Right lobe of liver (tissue), 6 donors: ENCODE results near the gene CYP2D6. TPM values are rescaled to one million over a fixed set of nuclear protein-coding genes. Genes with fewer than 3 reads are reported as not detected.
"Not testable (repeated sequence)": the region's sequence is repeated elsewhere in the genome, so short reads cannot be mapped to it uniquely, and the experiment has no call there.

Source experiments
- ATAC-seq, 4 donors: fragments of 200-7000 bp; cut with Tn5 transposase; one replicate each; pipeline ENCODE4 v1.9.1; 2020; ENCODE audit warnings: mild to moderate bottlenecking in 4 of 4, moderate library complexity in 4 of 4
- DNase-seq, 3 donors: peaks; one replicate each; pipeline ENCODE4 v3.0.0-alpha.2; 2020
- H3K27ac ChIP-seq, 3 donors: fragments of 200-600 bp; one replicate each; pipeline ENCODE4 v1.8.0; 2022
- H3K27me3 ChIP-seq, 2 donors: fragments of 200-600 bp; one replicate each; pipeline ENCODE4 v1.8.0; 2022
- H3K36me3 ChIP-seq, 4 donors: fragments of 200-600 bp; sonication (generic) in 1 of 4; one replicate each; pipeline versions ENCODE4 v1.5.1 to v1.8.0; 2017 to 2022; ENCODE audit warnings: control low read depth in 1 of 4
- H3K4me1 ChIP-seq, 4 donors: fragments of 200-600 bp; sonication (generic) in 1 of 4; one replicate each; pipeline versions ENCODE4 v1.5.1 to v1.8.0; 2017 to 2022; ENCODE audit warnings: control low read depth in 1 of 4
- H3K4me3 ChIP-seq, 3 donors: fragments of 200-600 bp; one replicate each; pipeline ENCODE4 v1.8.0; 2022
- H3K9me3 ChIP-seq, 4 donors: fragments of 200-600 bp; sonication (generic) in 1 of 4; one replicate each; pipeline versions ENCODE4 v1.5.1 to v1.8.0; 2017 to 2022; ENCODE audit warnings: control low read depth in 1 of 4
- POLR2A ChIP-seq: fragments of 450-650 bp; IDR thresholded peaks from one replicate; pipeline ENCODE4 v1.6.1; 2017; ENCODE audit warnings: antibody characterized with exemption, mild to moderate bottlenecking
- WGBS: methylation state at CpG from one replicate; pipeline ENCODE4 v1.1.6; 2018; ENCODE audit warnings: low coverage, low lambda C conversion rate; ENCODE audit not compliant: insufficient coverage; ENCODE audit errors: missing lambda C conversion rate; 5-methylcytosine and 5-hydroxymethylcytosine counted together
- intact Hi-C, 2 donors: fragments of 100-400 bp; cut with DNase I; formaldehyde crosslinking; loops; one replicate each; pipeline versions ENCODE4 v1.11.2 to v1.14.1; 2022
- total RNA-seq, 6 experiments: library from RNA; depleted of rRNA in 2 of 6; stranded (reverse); fragments of >200 nt in 2 of 6; fragmentation: NEBNext Ultra II Directional in 3 of 6; extraction: Animal tissue kit (Norgen Biotek cat#: 25700) in 3 of 6; gene quantifications; one replicate each; pipeline versions ENCODE4 v1.1.0 to v1.2.4, GENCODE V29; 2016 to 2023
- TF ChIP-seq, protein P1 (sequence below), 4 donors: fragments of 200-600 bp in 3 of 4; fragments of 450-650 bp in 1 of 4; IDR thresholded peaks; one replicate each; pipeline versions ENCODE4 v1.5.1 to v1.8.0; 2016 to 2022; ENCODE audit warnings: antibody characterized with exemption in 4 of 4, mild to moderate bottlenecking in 2 of 4
- donor health status: DM: no; HTN: yes; CAD: no.
- donor health status: DM: no; HTN: no; CAD: no.
- donor health status: DM: no; HTN: no; CAD: no.
- donor health status: DM: no; HTN: yes; CAD: no.
- donor health status: DM: no; HTN: yes; CAD: no.

Gene CYP2D6
- total RNA-seq, 6 experiments from 2014 or later, result 104 to 400 (median 283) TPM

DNA sequence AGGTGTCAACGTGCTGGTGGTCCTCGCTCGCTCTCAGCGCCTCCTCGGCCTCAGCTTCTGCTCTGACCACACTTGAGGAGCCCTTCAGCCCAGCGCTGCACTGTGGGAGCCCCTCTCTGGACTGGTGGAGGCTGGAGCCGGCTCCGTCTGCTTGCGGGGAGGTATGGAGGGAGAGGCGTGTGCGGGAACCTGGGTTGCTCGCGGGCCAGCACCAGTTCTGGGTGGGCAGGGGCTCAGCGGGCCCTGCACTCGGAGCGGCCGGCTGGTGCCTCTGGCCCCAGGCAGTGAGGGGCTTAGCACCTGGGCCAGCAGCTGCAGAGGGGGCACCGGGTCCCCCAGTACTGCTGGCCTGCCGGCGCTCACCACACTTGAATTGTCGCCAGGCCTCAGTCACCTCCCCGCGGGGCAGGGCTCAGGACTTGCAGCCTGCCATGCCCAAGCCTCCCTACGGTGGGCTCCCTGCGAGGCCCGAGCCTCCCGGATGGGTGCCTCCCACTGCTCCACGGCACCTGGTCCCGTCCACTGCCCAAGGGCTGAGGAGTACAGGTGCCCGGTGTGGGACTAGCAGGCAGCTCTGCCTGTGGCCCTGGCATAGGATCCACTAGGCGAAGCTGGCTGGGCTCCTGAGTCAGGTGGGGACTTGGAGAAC lies 7.6 kb upstream of the CYP2D6 start:
- H3K9me3 ChIP-seq, result no peaks in the 10 kb centered on the region
- DNase-seq, result peak in 1 of 3 donors; percentile 49
- no peak overlapping the region for H3K4me3 ChIP-seq
- TF ChIP-seq POLR2A, result no peak
- TF ChIP-seq, protein P1, sequence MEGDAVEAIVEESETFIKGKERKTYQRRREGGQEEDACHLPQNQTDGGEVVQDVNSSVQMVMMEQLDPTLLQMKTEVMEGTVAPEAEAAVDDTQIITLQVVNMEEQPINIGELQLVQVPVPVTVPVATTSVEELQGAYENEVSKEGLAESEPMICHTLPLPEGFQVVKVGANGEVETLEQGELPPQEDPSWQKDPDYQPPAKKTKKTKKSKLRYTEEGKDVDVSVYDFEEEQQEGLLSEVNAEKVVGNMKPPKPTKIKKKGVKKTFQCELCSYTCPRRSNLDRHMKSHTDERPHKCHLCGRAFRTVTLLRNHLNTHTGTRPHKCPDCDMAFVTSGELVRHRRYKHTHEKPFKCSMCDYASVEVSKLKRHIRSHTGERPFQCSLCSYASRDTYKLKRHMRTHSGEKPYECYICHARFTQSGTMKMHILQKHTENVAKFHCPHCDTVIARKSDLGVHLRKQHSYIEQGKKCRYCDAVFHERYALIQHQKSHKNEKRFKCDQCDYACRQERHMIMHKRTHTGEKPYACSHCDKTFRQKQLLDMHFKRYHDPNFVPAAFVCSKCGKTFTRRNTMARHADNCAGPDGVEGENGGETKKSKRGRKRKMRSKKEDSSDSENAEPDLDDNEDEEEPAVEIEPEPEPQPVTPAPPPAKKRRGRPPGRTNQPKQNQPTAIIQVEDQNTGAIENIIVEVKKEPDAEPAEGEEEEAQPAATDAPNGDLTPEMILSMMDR (IDR thresholded peaks at IDR 0.05), result no peak
- ATAC-seq, result no peak
- peaks cover 0 to 18% (median 7%) of the 10 kb centered on the region in 4 donors for H3K36me3 ChIP-seq
- intact Hi-C loops, result no loop called here
- H3K27ac ChIP-seq, result no peak overlapping the region
- WGBS, result 100% methylated on average over 2 of the region's 31 CpGs
- no peaks in the 10 kb centered on the region for H3K27me3 ChIP-seq
- H3K4me1 ChIP-seq, result no peaks in the 10 kb centered on the region

DNA sequence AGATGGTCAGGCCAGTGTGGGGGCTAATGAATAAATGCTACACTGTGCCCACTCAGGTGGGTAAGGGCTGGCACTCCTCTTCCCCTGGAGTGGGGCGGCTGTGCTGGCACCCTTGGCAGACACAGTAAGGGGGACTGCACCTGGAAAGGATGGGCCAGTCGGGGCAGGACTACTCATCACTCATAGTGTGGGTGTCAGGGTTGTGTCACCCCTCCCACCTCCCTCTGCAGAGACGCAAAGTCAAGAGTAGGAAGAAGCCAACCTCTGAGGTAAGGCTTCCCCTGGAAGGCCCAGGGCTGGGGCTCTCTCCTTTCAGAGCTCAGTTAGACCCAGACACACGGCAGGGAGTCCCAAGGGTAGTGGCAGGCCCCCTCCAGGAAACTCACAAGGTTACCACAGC lies 5.1 kb upstream of the CYP2D6 start:
- intact Hi-C loops, H3K36me3 ChIP-seq, ATAC-seq, H3K27me3 ChIP-seq, H3K4me3 ChIP-seq, DNase-seq, H3K9me3 ChIP-seq, H3K27ac ChIP-seq: not testable (repeated sequence)
- peaks cover 0 to 13% (median 6%) of the 10 kb centered on the region in 4 donors for H3K4me1 ChIP-seq
- WGBS, result no CpG with 5 or more reads among the region's 4 CpGs

DNA sequence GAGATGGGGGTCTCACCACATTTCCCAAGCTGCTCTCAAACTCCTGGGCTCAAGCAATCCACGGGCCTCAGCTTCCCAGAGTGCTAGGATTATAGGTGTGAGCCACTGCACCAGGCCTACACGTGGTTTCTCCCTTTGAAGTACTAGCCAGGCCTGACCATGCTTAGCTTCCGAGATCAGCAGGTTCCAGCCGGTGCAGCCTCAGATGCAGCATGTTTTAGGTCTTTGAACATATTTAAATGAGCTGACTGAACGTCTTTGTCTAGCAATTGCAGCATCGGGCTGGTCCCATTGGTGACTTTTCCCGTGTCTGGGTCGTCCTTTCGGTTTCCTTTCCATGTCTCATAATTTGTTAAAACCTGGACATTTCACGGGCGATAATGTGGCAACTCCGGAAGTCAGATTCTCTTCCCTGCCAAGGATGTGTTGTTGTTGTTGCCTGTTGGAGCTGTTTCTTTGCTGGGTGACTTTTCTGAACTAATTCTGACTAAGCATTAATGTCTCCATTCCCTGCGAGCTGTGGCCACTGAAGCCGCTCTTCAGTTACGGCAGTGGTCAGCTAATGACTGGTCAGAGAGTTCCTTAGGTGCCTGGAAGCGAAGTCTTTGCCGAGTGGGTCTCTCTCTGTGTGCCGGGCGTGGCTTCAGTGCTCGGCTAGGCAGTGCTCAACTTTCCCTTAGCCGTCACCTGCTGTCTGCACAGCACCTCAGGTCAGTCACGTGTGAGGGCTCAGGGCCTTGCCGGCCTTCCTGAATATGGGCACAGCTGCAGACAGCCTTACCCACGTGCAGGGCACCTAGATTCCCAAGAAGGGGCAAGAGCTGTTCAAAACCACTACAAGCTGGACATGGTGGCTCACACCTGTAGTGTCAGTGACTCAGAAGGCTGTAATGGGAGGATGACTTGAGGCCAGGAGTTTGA lies 3.8 kb upstream of the CYP2D6 start:
- H3K27ac ChIP-seq, result no peak overlapping the region
- no peak for TF ChIP-seq POLR2A
- TF ChIP-seq, protein P1 (IDR thresholded peaks at IDR 0.05), result no peak
- 82% methylated on average over 18 of the region's 24 CpGs for WGBS
- H3K4me3 ChIP-seq, result no peak overlapping the region
- H3K36me3 ChIP-seq, result peaks cover 0 to 6% (median 5%) of the 10 kb centered on the region in 4 donors
- no peaks in the 10 kb centered on the region for H3K27me3 ChIP-seq
- peaks cover 0 to 13% (median 6%) of the 10 kb centered on the region in 4 donors for H3K4me1 ChIP-seq
- DNase-seq, result peak in 1 of 3 donors; percentile 22
- intact Hi-C loops, result no loop called here
- H3K9me3 ChIP-seq, result no peaks in the 10 kb centered on the region
- no peak for ATAC-seq

DNA sequence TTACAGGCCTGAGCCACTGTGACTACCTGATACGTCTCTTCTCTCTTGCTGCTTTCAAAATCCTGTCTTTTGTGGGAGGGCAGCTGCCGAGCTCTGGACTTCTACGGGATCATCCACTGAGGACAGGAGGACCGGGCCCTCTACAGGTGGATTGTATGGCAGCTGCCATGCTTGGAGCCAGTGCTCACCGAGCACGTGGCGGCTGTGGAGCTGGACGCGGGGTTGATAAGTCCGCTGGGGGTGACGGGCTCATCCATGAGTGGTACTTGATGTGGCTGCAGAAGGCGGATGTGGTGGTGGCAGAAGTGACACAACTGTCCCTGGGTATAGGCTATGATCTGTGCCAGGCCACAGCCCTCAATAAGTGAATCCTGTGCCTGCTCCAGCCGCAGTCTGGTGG lies 1.8 kb upstream of the CYP2D6 start:
- intact Hi-C loops, result no loop called here
- H3K27ac ChIP-seq, result peak overlapping the region in 1 of 3 donors; percentile 67
- TF ChIP-seq, protein P1 (IDR thresholded peaks at IDR 0.05), result no peak
- TF ChIP-seq POLR2A, result no peak
- WGBS, result 76% methylated on average over 3 of the region's 13 CpGs
- DNase-seq, result peak in 1 of 3 donors; percentile 49
- H3K36me3 ChIP-seq, result peaks cover 0 to 9% (median 4%) of the 10 kb centered on the region in 4 donors
- no peak overlapping the region for H3K4me3 ChIP-seq
- no peaks in the 10 kb centered on the region for H3K27me3 ChIP-seq
- ATAC-seq, result no peak
- H3K4me1 ChIP-seq, result peaks cover 0 to 20% (median 6%) of the 10 kb centered on the region in 4 donors
- H3K9me3 ChIP-seq, result no peaks in the 10 kb centered on the region

DNA sequence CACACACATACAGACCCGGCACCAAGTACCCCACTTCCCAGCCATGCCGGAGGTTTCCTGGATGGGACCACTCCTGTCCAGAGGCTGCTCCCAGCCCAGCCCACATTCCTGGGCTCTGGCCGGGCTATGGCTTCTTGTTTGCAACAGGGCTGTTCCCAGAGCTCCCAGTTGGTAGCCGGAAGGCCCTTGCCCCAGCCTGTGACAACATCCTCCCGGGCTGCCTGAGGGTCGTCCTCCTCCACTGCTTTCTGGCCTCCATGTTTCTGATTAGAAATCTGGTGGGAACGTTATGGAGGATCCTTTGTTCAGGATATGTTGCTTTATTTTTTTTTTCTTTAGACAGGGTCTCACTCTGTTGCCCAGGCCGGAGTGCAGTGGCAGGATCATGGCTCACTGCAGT lies 952 bp upstream of the CYP2D6 start:
- Histone ChIP-seq H3K4me3 (no peak overlapping the region), H3K36me3 (peaks cover 0 to 14% (median 7%) of the 10 kb centered on the region in 4 donors), H3K9me3 (no peaks in the 10 kb centered on the region), H3K27me3 (no peaks in the 10 kb centered on the region), H3K27ac (peak overlapping the region in 1 of 3 donors; percentile 67), H3K4me1 (peaks cover 0 to 20% (median 6%) of the 10 kb centered on the region in 4 donors)
- no peak for TF ChIP-seq POLR2A
- TF ChIP-seq, protein P1 (IDR thresholded peaks at IDR 0.05), result no peak
- intact Hi-C loops, result no loop called here
- WGBS, result 29% methylated on average over 8 of the region's 8 CpGs
- ATAC-seq, result peak in 2 of 4 donors; percentile 1 to 3
- DNase-seq, result peak in 2 of 3 donors; percentile 62 to 78

DNA sequence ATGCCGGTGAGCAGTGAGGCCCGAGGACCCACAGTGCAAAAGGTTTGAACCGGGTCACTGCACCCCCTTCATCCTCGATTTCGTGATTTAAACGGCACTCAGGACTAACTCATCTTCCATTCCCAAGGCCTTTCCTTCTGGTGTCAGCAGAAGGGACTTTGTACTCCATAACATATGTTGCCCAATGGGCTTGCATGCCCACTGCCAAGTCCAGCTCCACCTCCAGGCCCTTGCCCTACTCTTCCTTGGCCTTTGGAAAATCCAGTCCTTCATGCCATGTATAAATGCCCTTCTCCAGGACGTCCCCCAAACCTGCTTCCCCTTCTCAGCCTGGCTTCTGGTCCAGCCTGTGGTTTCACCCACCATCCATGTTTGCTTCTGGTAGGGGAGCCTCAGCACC lies 428 bp downstream of the CYP2D6 start:
- Histone ChIP-seq H3K36me3 (peaks cover 0 to 19% (median 7%) of the 10 kb centered on the region in 4 donors), H3K27ac (peak overlapping the region; percentile 67 to 81 (median 70)), H3K4me3 (peak overlapping the region; percentile 36 to 72 (median 65)), H3K4me1 (peaks cover 0 to 20% (median 6%) of the 10 kb centered on the region in 4 donors)
- ATAC-seq, result peak; percentile 47 to 56 (median 52)
- DNase-seq, H3K27me3 ChIP-seq, intact Hi-C loops, H3K9me3 ChIP-seq: not testable (repeated sequence)
- WGBS, result 0% methylated on average over 1 of the region's 7 CpGs
